Neuronal stem cell (in vitro differentiated cells): ENCODE results near the gene SLC3A2.

Experiments
- DNase-seq: peaks from one replicate; pipeline ENCODE4 v3.0.0-alpha.2; 2013; ENCODE audit warnings: low spot score
- H2AFZ ChIP-seq: one replicate; pipeline ENCODE4 v1.6.1; 2013; ENCODE audit warnings: mild to moderate bottlenecking, low read length, inconsistent platforms
- H2AK5ac ChIP-seq: 2 replicates; pipeline ENCODE4 v1.6.1; 2013; ENCODE audit warnings: low read depth, mild to moderate bottlenecking, inconsistent platforms, low read length, moderate library complexity, mixed read lengths
- H2BK120ac ChIP-seq: 2 replicates; pipeline ENCODE4 v1.6.1; 2013; ENCODE audit warnings: low read depth, mild to moderate bottlenecking, inconsistent platforms, low read length, moderate library complexity, mixed read lengths
- H2BK12ac ChIP-seq: one replicate; pipeline ENCODE4 v1.6.1; 2013; ENCODE audit warnings: low read length, inconsistent platforms
- H2BK15ac ChIP-seq: 2 replicates; pipeline ENCODE4 v1.6.1; 2013; ENCODE audit warnings: mild to moderate bottlenecking, low read length, inconsistent platforms, mixed read lengths
- H2BK5ac ChIP-seq: one replicate; pipeline ENCODE4 v1.6.1; 2013; ENCODE audit warnings: inconsistent platforms, mild to moderate bottlenecking, low read length, moderate library complexity
- H3K14ac ChIP-seq: one replicate; pipeline ENCODE4 v1.6.1; 2013; ENCODE audit warnings: low read length, inconsistent platforms
- H3K18ac ChIP-seq: 2 replicates; pipeline ENCODE4 v1.6.1; 2013; ENCODE audit warnings: low read length, inconsistent platforms
- H3K23ac ChIP-seq: 2 replicates; pipeline ENCODE4 v1.6.1; 2013; ENCODE audit warnings: low read depth, mild to moderate bottlenecking, mixed read lengths, low read length, inconsistent platforms; ENCODE audit not compliant: poor library complexity
- H3K27ac ChIP-seq: replicated peaks from 3 replicates; pipeline ENCODE4 v1.5.1; 2013; ENCODE audit warnings: low read length, inconsistent platforms
- H3K27me3 ChIP-seq, 3 experiments: 2 replicates each; pipeline ENCODE4 v1.6.1; 2013; ENCODE audit warnings: low read length in 3 of 3, mild to moderate bottlenecking in 2 of 3, inconsistent platforms in 1 of 3, low read depth in 1 of 3, mixed read lengths in 1 of 3, moderate library complexity in 1 of 3; ENCODE audit not compliant: control insufficient read depth in 3 of 3, insufficient read depth in 3 of 3
- H3K36me3 ChIP-seq, 2 donors: replicated peaks in 1 of 2; 2 replicates each; pipeline ENCODE4 v1.6.1; 2013; ENCODE audit warnings: low read length in 2 of 2; ENCODE audit not compliant: control insufficient read depth in 2 of 2, insufficient read depth in 2 of 2
- H3K4ac ChIP-seq: 2 replicates; pipeline ENCODE4 v1.6.1; 2013; ENCODE audit warnings: inconsistent platforms, mild to moderate bottlenecking, low read length, moderate library complexity
- H3K4me1 ChIP-seq, 2 donors: 1 replicate in 1 of 2; 2 replicates in 1 of 2; pipeline ENCODE4 v1.6.1; 2013; ENCODE audit warnings: low read length in 2 of 2, low read depth in 1 of 2; ENCODE audit not compliant: control insufficient read depth in 2 of 2, insufficient read depth in 1 of 2
- H3K4me2 ChIP-seq: one replicate; pipeline ENCODE4 v1.6.1; 2013; ENCODE audit warnings: mild to moderate bottlenecking, low read length, inconsistent platforms; ENCODE audit not compliant: insufficient read depth, poor library complexity, severe bottlenecking
- H3K4me3 ChIP-seq, 2 donors: 2 replicates each; pipeline ENCODE4 v1.5.1; 2013; ENCODE audit warnings: low read length in 2 of 2, mild to moderate bottlenecking in 2 of 2, inconsistent platforms in 1 of 2, moderate library complexity in 1 of 2
- H3K79me1 ChIP-seq: one replicate; pipeline ENCODE4 v1.6.1; 2013; ENCODE audit warnings: low read depth, mild to moderate bottlenecking, inconsistent platforms, low read length, moderate library complexity
- H3K9ac ChIP-seq: one replicate; pipeline ENCODE4 v1.6.1; 2013; ENCODE audit warnings: mild to moderate bottlenecking, low read depth, low read length, inconsistent platforms; ENCODE audit not compliant: poor library complexity
- H3K9me3 ChIP-seq, 2 donors: replicated peaks in 1 of 2; 2 replicates each; pipeline versions ENCODE3 to v1.6.1; 2013; ENCODE audit warnings: low read length in 2 of 2, mild to moderate bottlenecking in 2 of 2, inconsistent platforms in 1 of 2, low read depth in 1 of 2, mixed read lengths in 1 of 2, moderate library complexity in 1 of 2; ENCODE audit not compliant: control insufficient read depth in 2 of 2, insufficient read depth in 1 of 2
- H4K8ac ChIP-seq: one replicate; pipeline ENCODE4 v1.6.1; 2013; ENCODE audit warnings: low read depth, mild to moderate bottlenecking, inconsistent platforms, low read length, moderate library complexity
- H4K91ac ChIP-seq: one replicate; pipeline ENCODE4 v1.6.1; 2013; ENCODE audit warnings: low read length, low read depth, mild to moderate bottlenecking, inconsistent platforms; ENCODE audit not compliant: poor library complexity
- WGBS, 2 donors: extraction: QIAGEN DNeasy Blood & Tissue Kit; methylation state at CpG; one replicate each; pipeline ENCODE4 v1.1.7; 2013; ENCODE audit warnings: missing lambda C conversion rate in 2 of 2, mixed read lengths in 1 of 2; ENCODE audit not compliant: insufficient read length in 2 of 2, insufficient replicate concordance in 1 of 2; ENCODE audit errors: extremely low coverage in 2 of 2; 5-methylcytosine and 5-hydroxymethylcytosine counted together

The SLC3A2 gene

DNA sequence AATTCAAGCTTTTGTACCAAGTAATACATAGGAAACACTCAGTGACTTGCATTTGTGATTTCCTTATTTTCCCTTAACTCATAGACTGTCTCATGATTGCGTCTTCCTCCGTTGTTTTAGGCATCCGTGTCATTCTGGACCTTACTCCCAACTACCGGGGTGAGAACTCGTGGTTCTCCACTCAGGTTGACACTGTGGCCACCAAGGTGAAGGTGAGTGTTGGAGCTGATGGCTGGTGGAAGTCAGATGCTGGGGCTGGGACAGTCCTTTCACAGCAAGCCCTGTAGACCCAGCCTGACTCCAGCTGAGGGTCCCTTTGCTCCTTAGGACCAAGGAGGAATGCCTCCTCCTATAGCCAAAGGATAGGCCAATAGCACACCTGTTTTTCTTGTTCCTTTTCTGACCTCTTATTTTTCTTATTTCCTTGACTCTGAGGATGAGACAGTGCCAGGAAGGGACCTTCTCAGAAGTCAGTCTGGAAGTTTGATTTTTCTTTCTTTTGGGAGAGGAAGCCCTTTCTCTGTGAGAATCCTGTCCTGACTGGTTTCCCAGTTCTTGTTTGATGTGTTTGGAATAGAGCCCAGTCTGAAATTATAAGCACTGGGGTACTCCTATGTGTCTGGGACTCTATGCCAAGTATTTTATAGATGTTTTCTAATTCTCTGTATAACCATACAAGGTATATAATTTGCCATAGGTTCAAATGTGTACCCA, 2.2 kb downstream of the SLC3A2 start:
- Histone ChIP-seq H3K9me3 (no peaks in the 10 kb centered on the region), H2AK5ac (no peak overlapping the region), H2BK12ac (no peak overlapping the region), H3K9ac (no peak overlapping the region), H3K27ac (no peak overlapping the region), H3K4me2 (peak overlapping the region; percentile 35), H3K36me3 (peaks cover 51 to 85% of the 10 kb centered on the region in 2 donors), H4K8ac (no peak overlapping the region), H2BK5ac (no peak overlapping the region), H3K4ac (no peak overlapping the region), H2BK120ac (no peak overlapping the region), H3K27me3 (no peaks in the 10 kb centered on the region), H2BK15ac (no peak overlapping the region), H3K14ac (no peak overlapping the region), H4K91ac (no peak overlapping the region), H3K23ac (no peak overlapping the region), H2AFZ (no peak overlapping the region), H3K18ac (no peak overlapping the region), H3K4me1 (peaks cover 16 to 36% of the 10 kb centered on the region in 2 donors), H3K79me1 (peaks cover 14% of the 10 kb centered on the region), H3K4me3 (peak overlapping the region; percentile 39 to 82)
- no CpG with 5 or more reads among the region's 5 CpGs for WGBS, 2 donors
- DNase-seq, result no peak

DNA sequence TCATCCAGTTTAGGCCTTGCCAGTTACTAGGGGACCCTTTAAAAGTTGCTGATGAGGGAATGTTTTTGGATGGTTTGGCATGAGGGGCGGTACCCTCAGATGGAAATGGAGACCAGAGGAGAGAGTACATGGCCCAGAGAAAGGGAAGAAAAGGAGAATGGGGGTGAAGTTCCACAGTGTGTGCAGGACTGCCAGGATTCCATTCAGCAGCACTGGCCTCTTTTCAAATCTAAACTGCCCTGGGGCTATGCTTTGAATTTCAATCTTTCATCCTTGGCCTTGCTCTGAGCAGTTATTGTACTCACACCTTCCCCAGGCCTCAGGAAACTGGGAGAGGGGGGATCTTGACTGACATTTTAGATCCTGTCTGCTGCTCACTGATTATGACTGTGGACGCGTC, 3.0 kb downstream of the SLC3A2 start:
- Histone ChIP-seq H3K14ac (no peak overlapping the region), H3K27ac (no peak overlapping the region), H2BK12ac (no peak overlapping the region), H3K9me3 (no peaks in the 10 kb centered on the region), H3K79me1 (peaks cover 16% of the 10 kb centered on the region), H3K23ac (no peak overlapping the region), H3K36me3 (peaks cover 55 to 87% of the 10 kb centered on the region in 2 donors), H3K27me3 (no peaks in the 10 kb centered on the region), H3K4me3 (peak overlapping the region in 1 of 2 donors; percentile 82), H2AK5ac (no peak overlapping the region), H2BK5ac (no peak overlapping the region), H3K4me2 (no peak overlapping the region), H3K18ac (no peak overlapping the region), H3K9ac (no peak overlapping the region), H3K4ac (no peak overlapping the region), H4K91ac (no peak overlapping the region), H2AFZ (no peak overlapping the region), H3K4me1 (peaks cover 16 to 36% of the 10 kb centered on the region in 2 donors), H4K8ac (no peak overlapping the region), H2BK120ac (no peak overlapping the region), H2BK15ac (no peak overlapping the region)
- WGBS, 2 donors, result no CpG with 5 or more reads among the region's 3 CpGs
- no peak for DNase-seq

DNA sequence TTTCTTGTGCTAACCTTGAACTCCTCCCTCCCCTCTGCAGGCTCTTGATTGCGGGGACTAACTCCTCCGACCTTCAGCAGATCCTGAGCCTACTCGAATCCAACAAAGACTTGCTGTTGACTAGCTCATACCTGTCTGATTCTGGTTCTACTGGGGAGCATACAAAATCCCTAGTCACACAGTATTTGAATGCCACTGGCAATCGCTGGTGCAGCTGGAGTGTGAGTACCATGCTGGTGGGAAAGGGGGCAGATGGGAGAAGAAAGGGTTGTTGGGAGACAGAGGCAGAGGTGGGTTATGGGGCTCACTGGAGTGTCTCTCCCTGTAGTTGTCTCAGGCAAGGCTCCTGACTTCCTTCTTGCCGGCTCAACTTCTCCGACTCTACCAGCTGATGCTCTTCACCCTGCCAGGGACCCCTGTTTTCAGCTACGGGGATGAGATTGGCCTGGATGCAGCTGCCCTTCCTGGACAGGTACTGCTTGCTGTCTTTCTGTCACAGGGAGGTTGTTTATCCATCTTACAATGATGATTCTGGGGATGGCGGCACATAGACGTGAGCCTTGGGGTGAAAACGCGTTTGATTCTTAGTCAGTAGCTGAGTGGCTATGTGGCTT, 4.5 kb downstream of the SLC3A2 start:
- Histone ChIP-seq H3K23ac (no peak overlapping the region), H3K4me3 (peak overlapping the region in 1 of 2 donors; percentile 13), H3K27me3 (no peaks in the 10 kb centered on the region), H3K4ac (no peak overlapping the region), H3K18ac (no peak overlapping the region), H3K9me3 (no peaks in the 10 kb centered on the region), H2AK5ac (no peak overlapping the region), H4K8ac (no peak overlapping the region), H3K14ac (no peak overlapping the region), H3K4me1 (peaks cover 7 to 29% of the 10 kb centered on the region in 2 donors), H4K91ac (no peak overlapping the region), H3K4me2 (no peak overlapping the region), H2BK120ac (no peak overlapping the region), H3K79me1 (peaks cover 16% of the 10 kb centered on the region), H2BK12ac (no peak overlapping the region), H3K36me3 (peaks cover 62 to 90% of the 10 kb centered on the region in 2 donors), H2BK5ac (no peak overlapping the region), H2AFZ (no peak overlapping the region), H2BK15ac (no peak overlapping the region), H3K9ac (no peak overlapping the region), H3K27ac (no peak overlapping the region)
- WGBS, 2 donors, result no CpG with 5 or more reads among the region's 11 CpGs
- DNase-seq, result no peak

DNA sequence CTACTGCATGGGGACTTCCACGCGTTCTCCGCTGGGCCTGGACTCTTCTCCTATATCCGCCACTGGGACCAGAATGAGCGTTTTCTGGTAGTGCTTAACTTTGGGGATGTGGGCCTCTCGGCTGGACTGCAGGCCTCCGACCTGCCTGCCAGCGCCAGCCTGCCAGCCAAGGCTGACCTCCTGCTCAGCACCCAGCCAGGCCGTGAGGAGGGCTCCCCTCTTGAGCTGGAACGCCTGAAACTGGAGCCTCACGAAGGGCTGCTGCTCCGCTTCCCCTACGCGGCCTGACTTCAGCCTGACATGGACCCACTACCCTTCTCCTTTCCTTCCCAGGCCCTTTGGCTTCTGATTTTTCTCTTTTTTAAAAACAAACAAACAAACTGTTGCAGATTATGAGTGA, 7.7 kb downstream of the SLC3A2 start:
- Histone ChIP-seq H2BK120ac (no peak overlapping the region), H3K9me3 (no peaks in the 10 kb centered on the region), H3K18ac (no peak overlapping the region), H2BK12ac (no peak overlapping the region), H3K27me3 (no peaks in the 10 kb centered on the region), H3K27ac (no peak overlapping the region), H3K4me1 (peaks cover 2 to 18% of the 10 kb centered on the region in 2 donors), H3K23ac (no peak overlapping the region), H3K79me1 (peaks cover 10% of the 10 kb centered on the region), H4K91ac (no peak overlapping the region), H4K8ac (no peak overlapping the region), H3K4me2 (no peak overlapping the region), H2BK15ac (no peak overlapping the region), H2AK5ac (no peak overlapping the region), H3K14ac (no peak overlapping the region), H3K4me3 (no peak overlapping the region), H3K4ac (no peak overlapping the region), H2AFZ (no peak overlapping the region), H2BK5ac (no peak overlapping the region), H3K9ac (no peak overlapping the region), H3K36me3 (peaks cover 50 to 68% of the 10 kb centered on the region in 2 donors)
- no CpG with 5 or more reads among the region's 14 CpGs for WGBS, 2 donors
- DNase-seq, result no peak
